Progenitor cell of endocrine pancreas (in vitro differentiated cells): Measurements from ENCODE around the gene TYW5. TPM values are rescaled to one million over a fixed set of nuclear protein-coding genes. Genes with fewer than 3 reads are reported as not detected.

Experiments used
- DNase-seq: peaks from one replicate; pipeline ENCODE4 v3.0.0; 2021; ENCODE audit warnings: low spot score; ENCODE audit not compliant: unreplicated experiment
- H3K27ac Mint-ChIP-seq: 2 replicates; pipeline ENCODE4 v1.8.0; 2021; ENCODE audit warnings: mild to moderate bottlenecking, moderate library complexity, mixed read lengths
- H3K27me3 Mint-ChIP-seq: 2 replicates; pipeline ENCODE4 v1.8.0; 2021; ENCODE audit warnings: mixed read lengths
- H3K36me3 Mint-ChIP-seq: 2 replicates; pipeline ENCODE4 v1.8.0; 2022; ENCODE audit warnings: mixed read lengths; ENCODE audit not compliant: insufficient read depth
- H3K4me1 Mint-ChIP-seq: 2 replicates; pipeline ENCODE4 v1.8.0; 2021; ENCODE audit warnings: low read depth, mixed read lengths
- H3K4me3 Mint-ChIP-seq: 2 replicates; pipeline ENCODE4 v1.8.0; 2021; ENCODE audit warnings: low read depth, mild to moderate bottlenecking, moderate library complexity, mixed read lengths
- H3K9me3 Mint-ChIP-seq: 2 replicates; pipeline ENCODE4 v1.8.0; 2021; ENCODE audit warnings: low read depth, mixed read lengths
- CTCF ChIP-seq: fragments of 200-600 bp; sonication (generic); IDR thresholded peaks from one replicate; pipeline ENCODE4 v1.5.0; 2021; ENCODE audit warnings: antibody characterized with exemption, mild to moderate bottlenecking; ENCODE audit not compliant: unreplicated experiment
- total RNA-seq: library from RNA; stranded (reverse); gene quantifications from 2 replicates; pipeline ENCODE4 v1.2.1, GENCODE V29; 2021

TYW5 gene
- total RNA-seq, 1 donor from 2014 or later, result 16.6 TPM

GRCh38 chr2:199902486-199903110, 52.7 kb downstream of the TYW5 start:
- no peak for TF ChIP-seq CTCF
- no peaks in the 10 kb centered on the region for H3K27me3 Mint-ChIP-seq
- H3K36me3 Mint-ChIP-seq, result no peaks in the 10 kb centered on the region
- no peak overlapping the region for H3K27ac Mint-ChIP-seq
- H3K9me3 Mint-ChIP-seq, result no peaks in the 10 kb centered on the region
- no peaks in the 10 kb centered on the region for H3K4me1 Mint-ChIP-seq
- H3K4me3 Mint-ChIP-seq, result no peak overlapping the region
- DNase-seq, result no peak

GRCh38 chr2:199901942-199902341, 53.3 kb downstream of the TYW5 start:
- Mint-ChIP-seq H3K27me3 (no peaks in the 10 kb centered on the region), H3K4me1 (no peaks in the 10 kb centered on the region), H3K36me3 (no peaks in the 10 kb centered on the region), H3K9me3 (no peaks in the 10 kb centered on the region), H3K27ac (no peak overlapping the region), H3K4me3 (no peak overlapping the region)
- no peak for DNase-seq
- TF ChIP-seq CTCF, result no peak

- no peak for DNase-seq
- no peaks in the 10 kb centered on the region for H3K36me3 Mint-ChIP-seq
- H3K4me1 Mint-ChIP-seq, result peaks cover 4% of the 10 kb centered on the region
- no peak overlapping the region for H3K27ac Mint-ChIP-seq
- no peak overlapping the region for H3K4me3 Mint-ChIP-seq
- TF ChIP-seq CTCF, result no peak
- H3K9me3 Mint-ChIP-seq, result no peaks in the 10 kb centered on the region
- no peaks in the 10 kb centered on the region for H3K27me3 Mint-ChIP-seq
These were observed 58.7 kb downstream of the TYW5 start for GRCh38 chr2:199896617-199897016.

GRCh38 chr2:199895406-199895805, 59.9 kb downstream of the TYW5 start:
- H3K4me1 Mint-ChIP-seq, result peaks cover 4% of the 10 kb centered on the region
- H3K9me3 Mint-ChIP-seq, result no peaks in the 10 kb centered on the region
- no peak for DNase-seq
- H3K27me3 Mint-ChIP-seq, result no peaks in the 10 kb centered on the region
- no peak for TF ChIP-seq CTCF
- no peak overlapping the region for H3K4me3 Mint-ChIP-seq
- peak overlapping the region; percentile 63 for H3K27ac Mint-ChIP-seq
- H3K36me3 Mint-ChIP-seq, result no peaks in the 10 kb centered on the region

- no peaks in the 10 kb centered on the region for H3K27me3 Mint-ChIP-seq
- no peaks in the 10 kb centered on the region for H3K4me1 Mint-ChIP-seq
- no peak for DNase-seq
- no peak overlapping the region for H3K4me3 Mint-ChIP-seq
- no peaks in the 10 kb centered on the region for H3K36me3 Mint-ChIP-seq
- TF ChIP-seq CTCF, result no peak
- H3K9me3 Mint-ChIP-seq, result peaks cover under 1% of the 10 kb centered on the region
- no peak overlapping the region for H3K27ac Mint-ChIP-seq
These were observed 71.6 kb downstream of the TYW5 start for GRCh38 chr2:199883474-199884212.
